SK-N-SH (cell line): ENCODE results near the gene MRI1. TPM values are rescaled to one million over a fixed set of nuclear protein-coding genes. Genes with fewer than 3 reads are reported as not detected.

Source experiments
- CTCF ChIA-PET: fragments of 300-600, 350-600 bp; formaldehyde crosslinking; extraction: SDS; loops from one replicate; lab custom pipeline; 2021; lab: Yijun Ruan, JAX
- POLR2A ChIA-PET: fragments of 350-600 bp; sonication (Branson Sonifier 250); formaldehyde crosslinking; extraction: SDS; loops from one replicate; lab custom pipeline; 2020; ENCODE audit warnings: antibody characterized with exemption, inconsistent platforms; lab: Yijun Ruan, JAX
- DNase-seq: peaks from one replicate; pipeline ENCODE4 v3.0.0; 2012
- H2AFZ ChIP-seq: fragments of 200-600 bp; sonication (generic); 2 replicates; pipeline ENCODE4 v1.8.1; 2016; ENCODE audit warnings: antibody characterized with exemption, mild to moderate bottlenecking, low read depth
- H3F3A ChIP-seq: fragments of 200-600 bp; sonication (generic); replicated peaks from 2 replicates; pipeline ENCODE3; 2016; ENCODE audit warnings: antibody characterized with exemption, mild to moderate bottlenecking; ENCODE audit not compliant: insufficient read depth
- H3K27ac ChIP-seq, 2 experiments: fragments of 200-500 bp in 1 of 2; fragments of 200-600 bp in 1 of 2; sonication (Bioruptor generic) in 1 of 2; sonication (generic), shearing (Covaris generic) in 1 of 2; 2 replicates each; pipeline versions ENCODE4 v1.5.1 to v1.6.1; 2014 to 2016; ENCODE audit warnings: low read depth in 2 of 2, inconsistent platforms in 1 of 2, low read length in 1 of 2, mild to moderate bottlenecking in 1 of 2, mixed read lengths in 1 of 2
- H3K27me3 ChIP-seq: fragments of 200-600 bp; sonication (generic), shearing (Covaris generic); 2 replicates; pipeline ENCODE4 v1.6.1; 2016; ENCODE audit warnings: mixed run types; ENCODE audit not compliant: insufficient read depth
- H3K36me3 ChIP-seq, 2 experiments: fragments of 200-500 bp in 1 of 2; fragments of 200-600 bp in 1 of 2; sonication (Bioruptor generic) in 1 of 2; sonication (generic) in 1 of 2; replicated peaks in 1 of 2; 2 replicates each; pipeline versions ENCODE3 to v1.5.1; 2014 to 2016; ENCODE audit warnings: low read length in 1 of 2, mild to moderate bottlenecking in 1 of 2; ENCODE audit not compliant: insufficient read depth in 2 of 2, control insufficient read depth in 1 of 2
- H3K4me1 ChIP-seq, 2 experiments: fragments of 200-500 bp in 1 of 2; fragments of 200-600 bp in 1 of 2; sonication (Bioruptor generic) in 1 of 2; sonication (generic), shearing (Covaris generic) in 1 of 2; 2 replicates each; pipeline versions ENCODE4 v1.5.1 to v1.6.1; 2014 to 2016; ENCODE audit warnings: low read depth in 1 of 2, low read length in 1 of 2, mixed run types in 1 of 2; ENCODE audit not compliant: insufficient read depth in 2 of 2, control insufficient read depth in 1 of 2
- H3K4me2 ChIP-seq: fragments of 200-600 bp; sonication (generic), shearing (Covaris generic); 2 replicates; pipeline ENCODE4 v1.6.1; 2017; ENCODE audit warnings: mixed run types
- H3K4me3 ChIP-seq, 2 experiments: fragments of 200-500 bp in 1 of 2; fragments of 200-600 bp in 1 of 2; sonication (Bioruptor generic) in 1 of 2; sonication (generic), shearing (Covaris generic) in 1 of 2; 2 replicates each; pipeline versions ENCODE4 v1.5.1 to v1.8.1; 2014 to 2016; ENCODE audit warnings: low read depth in 2 of 2, inconsistent platforms in 1 of 2, low read length in 1 of 2, mild to moderate bottlenecking in 1 of 2, mixed read lengths in 1 of 2, moderate library complexity in 1 of 2
- H3K79me2 ChIP-seq: fragments of 200-600 bp; sonication (generic); 2 replicates; pipeline ENCODE4 v1.8.1; 2017; ENCODE audit warnings: mild to moderate bottlenecking; ENCODE audit not compliant: insufficient read depth
- H3K9ac ChIP-seq: fragments of 200-600 bp; sonication (generic); 2 replicates; pipeline ENCODE4 v1.6.1; 2017; ENCODE audit warnings: mixed run types
- H3K9me2 ChIP-seq: fragments of 200-600 bp; sonication (generic); 2 replicates; pipeline ENCODE4 v1.6.1; 2017; ENCODE audit warnings: mixed run types
- H3K9me3 ChIP-seq: fragments of 200-600 bp; sonication (generic); 2 replicates; pipeline ENCODE4 v1.6.1; 2017; ENCODE audit warnings: mixed run types, mild to moderate bottlenecking, moderate library complexity
- H4K20me1 ChIP-seq: fragments of 200-600 bp; sonication (generic); 2 replicates; pipeline ENCODE4 v1.6.1; 2017; ENCODE audit warnings: mild to moderate bottlenecking, mixed run types; ENCODE audit not compliant: insufficient read depth
- EZH2phosphoT487 ChIP-seq: fragments of 200-600 bp; sonication (generic); IDR thresholded peaks from 2 replicates; pipeline ENCODE4 v1.6.1; 2017; ENCODE audit warnings: low read depth, mixed run types, mild to moderate bottlenecking, antibody characterized with exemption, moderate library complexity, borderline replicate concordance
- FOSL2 ChIP-seq: IDR thresholded peaks from 2 replicates; pipeline ENCODE4 v1.4.0; 2012; ENCODE audit warnings: low read depth, mild to moderate bottlenecking, moderate library complexity, borderline replicate concordance
- FOXJ3 ChIP-seq: sonication (generic); formaldehyde crosslinking; IDR thresholded peaks from 2 replicates; pipeline ENCODE4 v1.5.1; 2020; ENCODE audit warnings: mild to moderate bottlenecking, missing genetic modification reagents
- FOXM1 ChIP-seq: IDR thresholded peaks from 2 replicates; pipeline ENCODE4 v1.4.0; 2012; ENCODE audit warnings: low read depth, mild to moderate bottlenecking
- GATA2 ChIP-seq: sonication (generic); formaldehyde crosslinking; IDR thresholded peaks from 2 replicates; pipeline ENCODE4 v1.5.0; 2020; ENCODE audit warnings: mild to moderate bottlenecking, missing genetic modification reagents
- POLR2AphosphoS5 ChIP-seq: IDR thresholded peaks from 2 replicates; pipeline ENCODE4 v1.6.1; 2012; ENCODE audit warnings: low read depth, low read length
- RAD21 ChIP-seq: IDR thresholded peaks from 2 replicates; pipeline ENCODE4 v1.6.1; 2012; ENCODE audit warnings: mild to moderate bottlenecking, low read length
- RFX5 ChIP-seq: IDR thresholded peaks from 2 replicates; pipeline ENCODE4 v1.6.1; 2012; ENCODE audit warnings: mild to moderate bottlenecking, improper control_type of control experiment, low read length
- SIN3A ChIP-seq: IDR thresholded peaks from 2 replicates; pipeline ENCODE4 v1.6.1; 2012; ENCODE audit warnings: low read depth, mild to moderate bottlenecking, low read length, moderate library complexity, borderline replicate concordance
- TAF1 ChIP-seq: IDR thresholded peaks from 2 replicates; pipeline ENCODE4 v1.6.1; 2012; ENCODE audit warnings: low read depth, mild to moderate bottlenecking, low read length, moderate library complexity, borderline replicate concordance
- TCF12 ChIP-seq: IDR thresholded peaks from 2 replicates; pipeline ENCODE4 v1.4.0; 2012
- YY1 ChIP-seq: IDR thresholded peaks from 2 replicates; pipeline ENCODE4 v1.4.0; 2012; ENCODE audit warnings: low read depth, mild to moderate bottlenecking
- WGBS: methylation state at CpG from one replicate; pipeline ENCODE4 v1.1.6; 2017; ENCODE audit warnings: low lambda C conversion rate; 5-methylcytosine and 5-hydroxymethylcytosine counted together
- polyA plus RNA-seq, 3 experiments: library from polyadenylated mRNA; depleted of rRNA; stranded (reverse); fragments of >200 nt; gene quantifications; 2 replicates each; pipeline ENCODE4 v1.2.3, GENCODE V29; 2012
- TF ChIP-seq, protein P1 (sequence below): IDR thresholded peaks from 2 replicates; pipeline ENCODE4 v1.4.0; 2012; ENCODE audit warnings: low read depth, borderline replicate concordance
- TF ChIP-seq, protein P2 (sequence below): IDR thresholded peaks from 2 replicates; pipeline ENCODE4 v1.4.0; 2012; ENCODE audit warnings: low read depth, borderline replicate concordance
- TF ChIP-seq, protein P3 (sequence below): IDR thresholded peaks from 2 replicates; pipeline ENCODE4; 2012
- TF ChIP-seq, protein P4 (sequence below): fragments of 150-350 bp; IDR thresholded peaks from 2 replicates; pipeline ENCODE4 v1.6.1; 2017; ENCODE audit warnings: antibody characterized with exemption, low read length, low read depth, borderline replicate concordance

MRI1 gene
- polyA plus RNA-seq, 1 of the 3 experiments (the other 2 are of a cell fraction): 49.6 TPM

DNA sequence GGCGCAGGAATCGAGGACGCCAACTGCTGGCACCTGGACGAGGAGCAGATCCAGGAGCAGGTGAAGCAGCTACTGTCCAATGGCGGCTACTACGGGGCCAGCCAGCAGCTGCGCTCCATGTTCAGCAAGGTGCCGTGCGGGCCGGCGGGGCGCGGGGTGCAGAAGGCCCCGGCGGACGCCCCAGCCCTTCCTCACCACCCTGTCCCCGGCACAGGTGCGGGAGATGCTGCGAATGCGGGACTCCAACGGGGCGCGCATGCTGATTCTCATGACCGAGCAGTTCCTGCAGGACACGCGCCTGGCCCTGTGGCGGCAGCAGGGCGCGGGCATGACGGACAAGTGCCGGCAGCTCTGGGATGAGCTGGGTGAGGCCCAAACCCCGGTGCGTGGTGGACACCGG is 44.5 kb downstream of the MRI1 start:
- POLR2A ChIA-PET: no interaction called here
- WGBS: 98% methylated on average over 21 of the region's 34 CpGs

DNA sequence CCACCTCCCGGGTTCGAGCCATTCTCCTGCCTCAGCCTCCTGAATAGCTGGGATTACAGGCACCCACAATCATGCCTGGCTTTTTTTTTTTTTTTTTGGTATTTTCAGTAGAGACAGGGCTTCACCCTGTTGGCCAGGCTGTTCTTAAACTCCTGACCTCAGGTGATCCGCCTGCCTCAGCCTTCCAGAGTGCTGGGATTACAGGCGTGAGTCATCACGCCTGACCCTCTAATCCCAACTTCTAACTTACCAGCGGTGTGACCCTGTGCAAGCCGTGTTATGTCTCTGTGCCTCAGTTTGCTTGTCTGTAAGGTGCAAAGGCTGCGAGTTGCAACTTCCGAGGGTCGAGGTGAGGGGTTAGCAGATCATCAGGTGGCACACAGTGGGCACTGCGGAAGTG is 48.2 kb downstream of the MRI1 start:
- no peaks in the 10 kb centered on the region for H4K20me1 ChIP-seq
- ChIA-PET POLR2A (no interaction called here), CTCF (interaction anchor here (1.0 kb wide), 1 partner anchor 26 kb away, joined by 3 read pairs; no protein-coding TSS in a partner anchor)
- peaks cover 9% of the 10 kb centered on the region for H3F3A ChIP-seq
- H3K36me3 ChIP-seq: peaks cover 18 to 24% of the 10 kb centered on the region in 2 experiments
- no peaks in the 10 kb centered on the region; a peak in 1 of 4 replicates for H3K4me1 ChIP-seq
- no peak overlapping the region for H3K4me3 ChIP-seq
- H3K9ac ChIP-seq: no peak overlapping the region
- no peak overlapping the region for H2AFZ ChIP-seq
- H3K9me2 ChIP-seq: no peaks in the 10 kb centered on the region
- no peaks in the 10 kb centered on the region for H3K27me3 ChIP-seq
- H3K9me3 ChIP-seq: no peaks in the 10 kb centered on the region
- no peak overlapping the region for H3K4me2 ChIP-seq
- 93% methylated on average over 11 of the region's 11 CpGs for WGBS
- no peaks in the 10 kb centered on the region for H3K79me2 ChIP-seq
- DNase-seq: no peak
- no peak overlapping the region for H3K27ac ChIP-seq
- TF ChIP-seq SIN3A (no peak), FOSL2 (no peak), TCF12 (no peak), EZH2phosphoT487 (no peak), FOXJ3 (CRISPR knock-in tag) (no peak), FOXM1 (no peak), TAF1 (no peak)
- TF ChIP-seq, protein P1, sequence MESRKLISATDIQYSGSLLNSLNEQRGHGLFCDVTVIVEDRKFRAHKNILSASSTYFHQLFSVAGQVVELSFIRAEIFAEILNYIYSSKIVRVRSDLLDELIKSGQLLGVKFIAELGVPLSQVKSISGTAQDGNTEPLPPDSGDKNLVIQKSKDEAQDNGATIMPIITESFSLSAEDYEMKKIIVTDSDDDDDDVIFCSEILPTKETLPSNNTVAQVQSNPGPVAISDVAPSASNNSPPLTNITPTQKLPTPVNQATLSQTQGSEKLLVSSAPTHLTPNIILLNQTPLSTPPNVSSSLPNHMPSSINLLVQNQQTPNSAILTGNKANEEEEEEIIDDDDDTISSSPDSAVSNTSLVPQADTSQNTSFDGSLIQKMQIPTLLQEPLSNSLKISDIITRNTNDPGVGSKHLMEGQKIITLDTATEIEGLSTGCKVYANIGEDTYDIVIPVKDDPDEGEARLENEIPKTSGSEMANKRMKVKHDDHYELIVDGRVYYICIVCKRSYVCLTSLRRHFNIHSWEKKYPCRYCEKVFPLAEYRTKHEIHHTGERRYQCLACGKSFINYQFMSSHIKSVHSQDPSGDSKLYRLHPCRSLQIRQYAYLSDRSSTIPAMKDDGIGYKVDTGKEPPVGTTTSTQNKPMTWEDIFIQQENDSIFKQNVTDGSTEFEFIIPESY: no peak
- TF ChIP-seq, protein P2, sequence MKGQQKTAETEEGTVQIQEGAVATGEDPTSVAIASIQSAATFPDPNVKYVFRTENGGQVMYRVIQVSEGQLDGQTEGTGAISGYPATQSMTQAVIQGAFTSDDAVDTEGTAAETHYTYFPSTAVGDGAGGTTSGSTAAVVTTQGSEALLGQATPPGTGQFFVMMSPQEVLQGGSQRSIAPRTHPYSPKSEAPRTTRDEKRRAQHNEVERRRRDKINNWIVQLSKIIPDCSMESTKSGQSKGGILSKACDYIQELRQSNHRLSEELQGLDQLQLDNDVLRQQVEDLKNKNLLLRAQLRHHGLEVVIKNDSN: no peak
- TF ChIP-seq, protein P3, sequence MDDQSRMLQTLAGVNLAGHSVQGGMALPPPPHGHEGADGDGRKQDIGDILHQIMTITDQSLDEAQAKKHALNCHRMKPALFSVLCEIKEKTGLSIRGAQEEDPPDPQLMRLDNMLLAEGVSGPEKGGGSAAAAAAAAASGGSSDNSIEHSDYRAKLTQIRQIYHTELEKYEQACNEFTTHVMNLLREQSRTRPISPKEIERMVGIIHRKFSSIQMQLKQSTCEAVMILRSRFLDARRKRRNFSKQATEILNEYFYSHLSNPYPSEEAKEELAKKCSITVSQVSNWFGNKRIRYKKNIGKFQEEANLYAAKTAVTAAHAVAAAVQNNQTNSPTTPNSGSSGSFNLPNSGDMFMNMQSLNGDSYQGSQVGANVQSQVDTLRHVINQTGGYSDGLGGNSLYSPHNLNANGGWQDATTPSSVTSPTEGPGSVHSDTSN: no peak
- TF ChIP-seq, protein P4, sequence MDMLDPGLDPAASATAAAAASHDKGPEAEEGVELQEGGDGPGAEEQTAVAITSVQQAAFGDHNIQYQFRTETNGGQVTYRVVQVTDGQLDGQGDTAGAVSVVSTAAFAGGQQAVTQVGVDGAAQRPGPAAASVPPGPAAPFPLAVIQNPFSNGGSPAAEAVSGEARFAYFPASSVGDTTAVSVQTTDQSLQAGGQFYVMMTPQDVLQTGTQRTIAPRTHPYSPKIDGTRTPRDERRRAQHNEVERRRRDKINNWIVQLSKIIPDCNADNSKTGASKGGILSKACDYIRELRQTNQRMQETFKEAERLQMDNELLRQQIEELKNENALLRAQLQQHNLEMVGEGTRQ: no peak

More for the DNA sequence above, 44.5 kb downstream of the MRI1 start:
- no peaks in the 10 kb centered on the region for H3K27me3 ChIP-seq
- no peaks in the 10 kb centered on the region for H3K79me2 ChIP-seq
- no peak overlapping the region for H3K27ac ChIP-seq
- H3K4me1 ChIP-seq: no peaks in the 10 kb centered on the region; a peak in 1 of 4 replicates
- H3K9me2 ChIP-seq: no peaks in the 10 kb centered on the region
- H2AFZ ChIP-seq: no peak overlapping the region
- H3K4me3 ChIP-seq: no peak overlapping the region
- no peaks in the 10 kb centered on the region for H4K20me1 ChIP-seq
- peaks cover 9% of the 10 kb centered on the region for H3F3A ChIP-seq
- no peak overlapping the region for H3K4me2 ChIP-seq
- CTCF ChIA-PET: interaction anchor here (2.5 kb wide), 1 partner anchor 53 kb away, joined by 9 read pairs; no protein-coding TSS in a partner anchor
- H3K9me3 ChIP-seq: no peaks in the 10 kb centered on the region
- no peak for DNase-seq
- peaks cover 15 to 18% of the 10 kb centered on the region in 2 experiments for H3K36me3 ChIP-seq
- H3K9ac ChIP-seq: no peak overlapping the region
- TF ChIP-seq TAF1: no peak
- TF ChIP-seq POLR2AphosphoS5: no peak
- TF ChIP-seq, protein P3: no peak
- no peak for TF ChIP-seq YY1
- TF ChIP-seq GATA2 (CRISPR knock-in tag): no peak
- TF ChIP-seq, protein P1: no peak
- no peak for TF ChIP-seq FOXM1
- no peak for TF ChIP-seq EZH2phosphoT487
- no peak for TF ChIP-seq RFX5
- no peak for TF ChIP-seq RAD21
